H1 (cell line): ENCODE results near the gene NPFFR1. TPM values are rescaled to one million over a fixed set of nuclear protein-coding genes. Genes with fewer than 3 reads are reported as not detected.

Experiments
- CTCF ChIA-PET: fragments of 300-600 bp; sonication (Branson Sonifier 250); formaldehyde crosslinking; loops from one replicate; lab custom pipeline; 2021; ENCODE audit not compliant: partially characterized antibody; lab: Charles Lee
- POLR2A ChIA-PET: fragments of 300-600 bp; sonication (Branson Sonifier 250); formaldehyde crosslinking; loops from one replicate; lab custom pipeline; 2021; ENCODE audit warnings: inconsistent platforms; ENCODE audit not compliant: partially characterized antibody; lab: Charles Lee
- DNase-seq, 2 experiments: peaks; one replicate each; pipeline versions ENCODE4 v3.0.0 to v3.0.0-alpha.2; 2010 to 2022; ENCODE audit warnings: low spot score in 2 of 2, low read depth in 1 of 2, mixed read lengths in 1 of 2
- FAIRE-seq: peaks from 2 replicates; lab custom pipeline; 2011; peaks lifted over from hg19 to GRCh38; lab: Jason Lieb, UNC
- H2AFZ ChIP-seq: 2 replicates; pipeline ENCODE4 v1.8.1; 2012; ENCODE audit warnings: low read length, inconsistent platforms
- H2AK5ac ChIP-seq: 2 replicates; pipeline ENCODE4 v1.6.1; 2013; ENCODE audit warnings: low read depth, low read length
- H2BK120ac ChIP-seq: replicated peaks from 2 replicates; pipeline ENCODE3; 2013; ENCODE audit warnings: low read depth, low read length, inconsistent platforms
- H2BK12ac ChIP-seq: 2 replicates; pipeline ENCODE4 v1.6.1; 2013; ENCODE audit warnings: low read depth, low read length
- H2BK15ac ChIP-seq: 2 replicates; pipeline ENCODE4 v1.6.1; 2013; ENCODE audit warnings: low read length
- H2BK20ac ChIP-seq: 2 replicates; pipeline ENCODE4 v1.6.1; 2013; ENCODE audit warnings: low read length
- H2BK5ac ChIP-seq: 2 replicates; pipeline ENCODE4 v1.6.1; 2013; ENCODE audit warnings: low read depth, low read length
- H3K14ac ChIP-seq: 2 replicates; pipeline ENCODE4 v1.6.1; 2013; ENCODE audit warnings: inconsistent platforms; ENCODE audit not compliant: insufficient read length
- H3K18ac ChIP-seq: 2 replicates; pipeline ENCODE4 v1.6.1; 2013; ENCODE audit warnings: low read length; ENCODE audit errors: extremely low read depth
- H3K23ac ChIP-seq: 2 replicates; pipeline ENCODE4 v1.6.1; 2013; ENCODE audit warnings: inconsistent platforms; ENCODE audit not compliant: insufficient read length
- H3K23me2 ChIP-seq: 2 replicates; pipeline ENCODE4 v1.6.1; 2013; ENCODE audit warnings: low read depth, low read length
- H3K27ac ChIP-seq: 2 replicates; pipeline ENCODE4 v1.6.1; 2011; ENCODE audit warnings: low read depth, low read length, inconsistent platforms
- H3K27me3 ChIP-seq, 4 experiments: replicated peaks in 1 of 4; 1 replicate in 1 of 4; 2 replicates in 3 of 4; pipeline versions ENCODE4 v1.6.1 to v1.8.1; 2011 to 2013; ENCODE audit warnings: low read length in 3 of 4, mild to moderate bottlenecking in 3 of 4, inconsistent platforms in 2 of 4, mixed read lengths in 2 of 4, moderate library complexity in 1 of 4; ENCODE audit not compliant: control insufficient read depth in 3 of 4, insufficient read depth in 3 of 4; ENCODE audit errors: extremely low read depth in 1 of 4
- H3K36me3 ChIP-seq, 4 experiments: 2 replicates each; pipeline versions ENCODE4 v1.6.1 to v1.8.1; 2011 to 2013; ENCODE audit warnings: mild to moderate bottlenecking in 4 of 4, low read length in 3 of 4, moderate library complexity in 2 of 4, control low read depth in 1 of 4, inconsistent platforms in 1 of 4; ENCODE audit not compliant: insufficient read depth in 4 of 4, control insufficient read depth in 2 of 4
- H3K4ac ChIP-seq: replicated peaks from 2 replicates; pipeline ENCODE3; 2013; ENCODE audit warnings: low read length, low read depth, mixed read lengths, inconsistent platforms; ENCODE audit not compliant: insufficient read length
- H3K4me1 ChIP-seq, 4 experiments: replicated peaks in 1 of 4; 1 replicate in 1 of 4; 2 replicates in 3 of 4; pipeline versions ENCODE4 v1.6.1 to v1.8.1; 2011 to 2013; ENCODE audit warnings: low read length in 3 of 4, inconsistent platforms in 2 of 4, mixed read lengths in 1 of 4; ENCODE audit not compliant: insufficient read depth in 4 of 4, control insufficient read depth in 3 of 4
- H3K4me2 ChIP-seq, 2 experiments: 2 replicates each; pipeline versions ENCODE4 v1.6.1 to v1.8.1; 2011 to 2013; ENCODE audit warnings: low read depth in 2 of 2, low read length in 2 of 2, control low read depth in 1 of 2, inconsistent platforms in 1 of 2, mild to moderate bottlenecking in 1 of 2; ENCODE audit not compliant: insufficient read depth in 1 of 2
- H3K4me3 ChIP-seq, 4 experiments: fragments of 200-600, 300-600 bp in 1 of 4; sonication (generic), shearing (Covaris generic), sonication (Bioruptor Twin) in 1 of 4; 2 replicates each; pipeline versions ENCODE4 v1.5.1 to v1.8.1; 2011 to 2016; ENCODE audit warnings: low read length in 4 of 4, low read depth in 3 of 4, control low read depth in 2 of 4, inconsistent platforms in 2 of 4, mild to moderate bottlenecking in 2 of 4, mixed read lengths in 1 of 4, moderate library complexity in 1 of 4; ENCODE audit not compliant: insufficient read depth in 2 of 4; ENCODE audit errors: extremely low read depth in 1 of 4
- H3K56ac ChIP-seq: replicated peaks from 2 replicates; pipeline ENCODE3; 2013; ENCODE audit warnings: low read depth, mild to moderate bottlenecking, mixed read lengths, low read length, inconsistent platforms; ENCODE audit not compliant: insufficient read length
- H3K79me1 ChIP-seq: 2 replicates; pipeline ENCODE4 v1.6.1; 2013; ENCODE audit warnings: low read depth, low read length, control low read depth
- H3K79me2 ChIP-seq, 2 experiments: 2 replicates each; pipeline versions ENCODE4 v1.6.1 to v1.8.1; 2012 to 2013; ENCODE audit warnings: low read length in 2 of 2, mild to moderate bottlenecking in 2 of 2, inconsistent platforms in 1 of 2; ENCODE audit not compliant: insufficient read depth in 2 of 2, control insufficient read depth in 1 of 2
- H3K9ac ChIP-seq, 4 experiments: replicated peaks in 1 of 4; 1 replicate in 1 of 4; 2 replicates in 3 of 4; pipeline versions ENCODE4 v1.6.1 to v1.8.1; 2011 to 2013; ENCODE audit warnings: low read depth in 3 of 4, low read length in 3 of 4, control low read depth in 2 of 4, mild to moderate bottlenecking in 2 of 4, moderate library complexity in 2 of 4, inconsistent platforms in 1 of 4; ENCODE audit errors: extremely low read depth in 1 of 4
- H3K9me3 ChIP-seq, 2 experiments: 2 replicates each; pipeline versions ENCODE4 v1.6.1 to v1.8.1; 2012 to 2013; ENCODE audit warnings: mild to moderate bottlenecking in 2 of 2, moderate library complexity in 2 of 2, control low read depth in 1 of 2, inconsistent platforms in 1 of 2, low read depth in 1 of 2, low read length in 1 of 2, mixed read lengths in 1 of 2; ENCODE audit not compliant: insufficient read depth in 2 of 2
- H4K20me1 ChIP-seq, 2 experiments: replicated peaks in 1 of 2; 2 replicates each; pipeline versions ENCODE3 to v1.8.1; 2011 to 2013; ENCODE audit warnings: inconsistent platforms in 2 of 2, low read length in 2 of 2, mild to moderate bottlenecking in 1 of 2; ENCODE audit not compliant: insufficient read depth in 2 of 2, control insufficient read depth in 1 of 2
- H4K5ac ChIP-seq: 2 replicates; pipeline ENCODE4 v1.6.1; 2013; ENCODE audit warnings: low read length, low read depth, mixed read lengths, inconsistent platforms; ENCODE audit not compliant: insufficient read length
- H4K8ac ChIP-seq: 2 replicates; pipeline ENCODE4 v1.8.0; 2013; ENCODE audit warnings: mild to moderate bottlenecking, moderate library complexity, low read length, inconsistent platforms; ENCODE audit not compliant: insufficient read depth; ENCODE audit errors: extremely low read depth
- H4K91ac ChIP-seq: replicated peaks from 2 replicates; pipeline ENCODE3; 2013; ENCODE audit warnings: low read length, mixed read lengths, inconsistent platforms; ENCODE audit not compliant: insufficient read length
- ATF2 ChIP-seq: IDR thresholded peaks from 2 replicates; pipeline ENCODE4 v1.6.1; 2012; ENCODE audit warnings: low read length, inconsistent platforms
- BCL11A ChIP-seq, 2 experiments: IDR thresholded peaks; one replicate each; pipeline ENCODE4 v1.6.1; 2011; ENCODE audit warnings: low read depth in 2 of 2, low read length in 2 of 2, mild to moderate bottlenecking in 2 of 2
- EP300 ChIP-seq, 2 experiments: IDR thresholded peaks; 1 replicate in 1 of 2; 2 replicates in 1 of 2; pipeline ENCODE4 v1.6.1; 2011 to 2012; ENCODE audit warnings: low read depth in 2 of 2, low read length in 2 of 2, mild to moderate bottlenecking in 2 of 2, borderline replicate concordance in 1 of 2, inconsistent platforms in 1 of 2, moderate library complexity in 1 of 2
- EZH2 ChIP-seq: fragments of 200-600 bp; sonication (generic); IDR thresholded peaks from 2 replicates; pipeline ENCODE4 v1.7.1; 2012; ENCODE audit warnings: low read depth, mild to moderate bottlenecking, moderate library complexity, low read length, inconsistent platforms; ENCODE audit not compliant: severe bottlenecking
- SIX5 ChIP-seq: IDR thresholded peaks from 2 replicates; pipeline ENCODE4 v1.6.1; 2011; ENCODE audit warnings: mild to moderate bottlenecking, low read depth, low read length
- TAF7 ChIP-seq: optimal IDR thresholded peaks from 2 replicates; pipeline ENCODE3; 2011; ENCODE audit warnings: low read depth, mild to moderate bottlenecking, inconsistent platforms, low read length, moderate library complexity, borderline replicate concordance
- WGBS, 2 experiments: shearing (Covaris generic) in 1 of 2; methylation state at CpG; one replicate each; pipeline versions ENCODE4 v1.1.6 to v1.1.7; 2013 to 2015; ENCODE audit warnings: low lambda C conversion rate in 2 of 2, mixed read lengths in 2 of 2, inconsistent platforms in 1 of 2, low coverage in 1 of 2, missing lambda C conversion rate in 1 of 2; ENCODE audit not compliant: insufficient replicate concordance in 2 of 2, insufficient coverage in 1 of 2, insufficient read length in 1 of 2; ENCODE audit errors: extremely low coverage in 1 of 2, missing lambda C conversion rate in 1 of 2; 5-methylcytosine and 5-hydroxymethylcytosine counted together
- polyA plus RNA-seq, 7 experiments: library from polyadenylated mRNA; depleted of rRNA in 3 of 7; stranded (reverse) in 5 of 7; unstranded in 2 of 7; fragments of >200 nt in 5 of 7; fragments of 200-250 nt in 2 of 7; gene quantifications; 1 replicate in 5 of 7; 2 replicates in 1 of 7; 4 replicates in 1 of 7; pipeline versions ENCODE4 v1.2.1 to v1.2.3, GENCODE V29; 2011 to 2013; ENCODE audit warnings: missing spikeins in 2 of 7, mixed read lengths in 2 of 7
- total RNA-seq: library from RNA; stranded (reverse); fragmentation: NEBNext Ultra II Directional; extraction: Animal tissue kit (Norgen Biotek cat#: 25700); gene quantifications from 2 replicates; pipeline ENCODE4 v1.2.1, GENCODE V29; 2021

NPFFR1 gene
- total and polyA plus RNA-seq, 2 of the 8 experiments (the other 6 are each of a cell fraction or from before 2014, with no cell fraction given), result 0.02 to 0.06 TPM

- no peak overlapping the region for H3K9ac ChIP-seq
- H3K9me3 ChIP-seq, result 0 out of 4 replicates have a peak, but pooled peaks cover 0 to 3% of the 10 kb centered on the region in 2 experiments
- no peak overlapping the region for H4K91ac ChIP-seq
- TF ChIP-seq EP300 (IDR thresholded peaks at IDR 0.05; ENCODE audit: borderline replicate concordance in 1 of 2, low read depth in 2 of 2, low read length in 2 of 2) (no peak), BCL11A (IDR thresholded peaks at IDR 0.05; ENCODE audit: low read depth in 2 of 2, low read length in 2 of 2) (no peak), SIX5 (no peak), EZH2 (no peak), TAF7 (no peak), ATF2 (no peak)
- no peaks in the 10 kb centered on the region for H3K79me1 ChIP-seq
- H2BK12ac ChIP-seq, result no peak overlapping the region
- DNase-seq (no peak), FAIRE-seq (no peak)
- H3K4ac ChIP-seq, result no peak overlapping the region
- no peak overlapping the region for H4K5ac ChIP-seq
- H2AFZ ChIP-seq, result no peak overlapping the region
- H3K27ac ChIP-seq, result no peak overlapping the region
- no peak overlapping the region for H3K18ac ChIP-seq
- H3K56ac ChIP-seq, result no peak overlapping the region
- POLR2A ChIA-PET, result no interaction called here
- no peaks in the 10 kb centered on the region for H3K23me2 ChIP-seq
- H2BK15ac ChIP-seq, result no peak overlapping the region
- H2BK5ac ChIP-seq, result no peak overlapping the region
- H3K4me3 ChIP-seq, result no peak overlapping the region
- H4K20me1 ChIP-seq, result no peaks in the 10 kb centered on the region
- no peak overlapping the region for H3K23ac ChIP-seq
- H3K79me2 ChIP-seq, result no peaks in the 10 kb centered on the region
- 77% methylated on average over 1 of the region's 1 CpG; no CpG with 5 or more reads in 1 of the 2 experiments for WGBS, 2 experiments
- H2BK20ac ChIP-seq, result no peak overlapping the region
- no peak overlapping the region for H2AK5ac ChIP-seq
- no peaks in the 10 kb centered on the region for H3K27me3 ChIP-seq
- no peak overlapping the region for H3K4me2 ChIP-seq
- CTCF ChIA-PET, result interaction anchor here (0.6 to 17.4 kb wide), 8 partner anchors 9 to 142 kb away, joined by 3 to 329 read pairs (median 6); no protein-coding TSS in a partner anchor
- no peak overlapping the region for H2BK120ac ChIP-seq
- no peak overlapping the region for H4K8ac ChIP-seq
- peaks cover 0 to 2% (median 0%) of the 10 kb centered on the region in 4 experiments; a peak in 1 of 7 replicates for H3K4me1 ChIP-seq
- H3K14ac ChIP-seq, result no peak overlapping the region
- H3K36me3 ChIP-seq, result no peaks in the 10 kb centered on the region
Observed at GRCh38 chr10:70258216-70258615, 25.6 kb downstream of the NPFFR1 start.
